DMS79 treated with DMSO at 0.1 percent for 48 hours (cell line): ENCODE results near the gene GIPC2.
"Not testable (repeated sequence)": the region's sequence is repeated elsewhere in the genome, so short reads cannot be mapped to it uniquely, and the experiment has no call there.

Experiments
- DNase-seq: peaks from one replicate; lab custom pipeline; 2025; lab: John Stamatoyannopoulos, UW

Gene GIPC2

GRCh38 chr1:78068681-78069283 is 23.0 kb downstream of the GIPC2 start:
- no peak for DNase-seq

GRCh38 chr1:78069784-78070183 is 24.0 kb downstream of the GIPC2 start:
- DNase-seq = no peak

- no peak for DNase-seq
Observed at GRCh38 chr1:78070210-78070609, 24.4 kb downstream of the GIPC2 start.

- DNase-seq = no peak
Observed at GRCh38 chr1:78070758-78071157, 25.0 kb downstream of the GIPC2 start.

- no peak for DNase-seq
Observed at GRCh38 chr1:78071696-78072095, 25.9 kb downstream of the GIPC2 start.

GRCh38 chr1:78072216-78072615 is 26.4 kb downstream of the GIPC2 start:
- DNase-seq = no peak

GRCh38 chr1:78073441-78073840 is 27.7 kb downstream of the GIPC2 start:
- DNase-seq = no peak

- no peak for DNase-seq
Observed at GRCh38 chr1:78075621-78076020, 29.9 kb downstream of the GIPC2 start.

GRCh38 chr1:78078358-78078757 is 32.6 kb downstream of the GIPC2 start:
- DNase-seq = no peak

GRCh38 chr1:78079580-78079979 is 33.8 kb downstream of the GIPC2 start:
- DNase-seq = no peak

- no peak for DNase-seq
Observed at GRCh38 chr1:78080767-78081166, 35.0 kb downstream of the GIPC2 start.

- no peak for DNase-seq
Observed at GRCh38 chr1:78081980-78082860, 36.5 kb downstream of the GIPC2 start.

GRCh38 chr1:78084639-78085038 is 38.9 kb downstream of the GIPC2 start:
- not testable (repeated sequence) for DNase-seq

GRCh38 chr1:78086697-78087096 is 40.9 kb downstream of the GIPC2 start:
- DNase-seq = no peak

GRCh38 chr1:78088015-78088414 is 42.2 kb downstream of the GIPC2 start:
- DNase-seq = no peak

- DNase-seq = no peak
Observed at GRCh38 chr1:78088486-78088885, 42.7 kb downstream of the GIPC2 start.

- DNase-seq = no peak
Observed at GRCh38 chr1:78089010-78089409, 43.2 kb downstream of the GIPC2 start.

GRCh38 chr1:78090472-78091133 is 44.8 kb downstream of the GIPC2 start:
- DNase-seq = no peak

- no peak for DNase-seq
Observed at GRCh38 chr1:78091215-78091813, 45.5 kb downstream of the GIPC2 start.

GRCh38 chr1:78091886-78092285 is 46.1 kb downstream of the GIPC2 start:
- DNase-seq = no peak

GRCh38 chr1:78092643-78093042 is 46.9 kb downstream of the GIPC2 start:
- DNase-seq = no peak

- DNase-seq = no peak
Observed at GRCh38 chr1:78093560-78093959, 47.8 kb downstream of the GIPC2 start.

GRCh38 chr1:78094639-78095038 is 48.9 kb downstream of the GIPC2 start:
- no peak for DNase-seq
